Hematopoietic multipotent progenitor cell treated with erythropoietin and hydrocortisone succinate and interleukin-3 and kit ligand, for 15 days (in vitro differentiated cells): ENCODE results near the gene LRPPRC.
"Not testable (repeated sequence)": the region's sequence is repeated elsewhere in the genome, so short reads cannot be mapped to it uniquely, and the experiment has no call there.

Experiments used
- DNase-seq: peaks from one replicate; pipeline ENCODE4 v3.0.0-alpha.2; 2015; ENCODE audit warnings: low spot score

LRPPRC gene

GRCh38 chr2:43977677-43978375 lies 18.0 kb downstream of the LRPPRC start:
- DNase-seq = no peak

- no peak for DNase-seq
These were observed 34.9 kb downstream of the LRPPRC start for GRCh38 chr2:43960921-43961320.

GRCh38 chr2:43958397-43959275 lies 37.2 kb downstream of the LRPPRC start:
- DNase-seq = no peak

GRCh38 chr2:43950383-43951008 lies 45.3 kb downstream of the LRPPRC start:
- DNase-seq = peak; percentile 79

GRCh38 chr2:43948370-43948769 lies 47.4 kb downstream of the LRPPRC start:
- no peak for DNase-seq

GRCh38 chr2:43946685-43947084 lies 49.1 kb downstream of the LRPPRC start:
- DNase-seq = no peak

GRCh38 chr2:43945439-43945838 lies 50.4 kb downstream of the LRPPRC start:
- no peak for DNase-seq

- DNase-seq = no peak
These were observed 50.9 kb downstream of the LRPPRC start for GRCh38 chr2:43944915-43945314.

- DNase-seq = no peak
These were observed 51.9 kb downstream of the LRPPRC start for GRCh38 chr2:43943809-43944452.

- DNase-seq = no peak
These were observed 52.5 kb downstream of the LRPPRC start for GRCh38 chr2:43943323-43943722.

GRCh38 chr2:43942881-43943280 lies 52.9 kb downstream of the LRPPRC start:
- no peak for DNase-seq

GRCh38 chr2:43941966-43942365 lies 53.8 kb downstream of the LRPPRC start:
- DNase-seq = no peak

- DNase-seq = no peak
These were observed 54.4 kb downstream of the LRPPRC start for GRCh38 chr2:43941359-43941758.

GRCh38 chr2:43939695-43940256 lies 56.0 kb downstream of the LRPPRC start:
- no peak for DNase-seq

- DNase-seq = no peak
These were observed 58.4 kb downstream of the LRPPRC start for GRCh38 chr2:43937269-43937820.

GRCh38 chr2:43934567-43934966 lies 61.2 kb downstream of the LRPPRC start:
- DNase-seq = no peak

GRCh38 chr2:43931293-43931692 lies 64.5 kb downstream of the LRPPRC start:
- DNase-seq = no peak

GRCh38 chr2:43927442-43927841 lies 68.3 kb downstream of the LRPPRC start:
- no peak for DNase-seq

GRCh38 chr2:43925431-43925830 lies 70.4 kb downstream of the LRPPRC start:
- no peak for DNase-seq

GRCh38 chr2:43924463-43924862 lies 71.3 kb downstream of the LRPPRC start:
- no peak for DNase-seq

GRCh38 chr2:43911136-43911790 lies 84.5 kb downstream of the LRPPRC start:
- not testable (repeated sequence) for DNase-seq
